Measurements from ENCODE around the gene ZNF469.

- TF ChIP-seq MAX (IDR thresholded peaks at IDR 0.05; ENCODE audit: insufficient read depth, insufficient read length) (no peak), CTCF (IDR thresholded peaks at IDR 0.05; ENCODE audit: extremely low read depth in 1 of 2, insufficient read depth in 1 of 2, low read depth in 1 of 2, low read length in 2 of 2) (no peak), POLR2AphosphoS5 (IDR thresholded peaks at IDR 0.05; ENCODE audit: insufficient read depth, low read depth, low read length) (no peak)
These were observed 48.9 kb downstream of the ZNF469 start for GRCh38 chr16:88431651-88432050.
